ENCODE results near the gene SKI.

DNA sequence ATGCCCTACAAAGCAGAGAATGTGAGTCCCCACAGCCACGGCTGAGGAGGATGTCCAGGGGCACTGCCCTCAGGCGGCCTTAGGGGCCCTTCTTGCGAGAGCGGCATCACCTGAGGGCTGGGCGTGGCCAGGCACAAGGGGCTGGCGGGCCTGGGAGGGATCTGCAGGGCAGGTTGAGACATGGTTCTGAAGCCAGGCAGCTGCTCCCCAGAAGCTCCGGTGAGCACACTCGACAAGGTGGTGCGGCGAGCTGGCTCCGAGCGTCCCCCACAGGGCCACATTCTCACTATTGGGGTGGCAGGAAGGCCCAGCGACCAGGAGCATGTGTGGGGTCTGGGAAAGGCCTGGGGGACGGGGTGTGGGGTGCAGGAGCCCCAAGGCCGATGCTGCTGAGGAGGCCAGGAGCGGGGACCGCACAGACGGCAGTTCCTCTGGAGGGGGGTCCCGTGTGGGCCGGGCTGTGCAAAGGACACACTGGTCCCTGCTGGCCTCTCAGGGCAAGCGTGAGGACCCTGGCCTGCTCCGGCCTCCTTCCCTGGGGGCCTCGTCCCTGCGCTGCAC, 116.1 kb downstream of the SKI start:
- TF ChIP-seq CTCF (IDR thresholded peaks at IDR 0.05) (no peak), EP300 (IDR thresholded peaks at IDR 0.05) (no peak), POLR2A (IDR thresholded peaks at IDR 0.05) (no peak), POLR2AphosphoS5 (IDR thresholded peaks at IDR 0.05) (no peak)

All from upper lobe of left lung (tissue), 4 donors.